HEK293 (cell line): ENCODE results near the gene CIAO2B.
A peak's percentile ranks its signal among the peaks of the same experiment; 100 is the strongest.

Source experiments
- BCL11A ChIP-seq: fragments of 450-650 bp; formaldehyde crosslinking; IDR thresholded peaks from 2 replicates; pipeline ENCODE4 v1.5.1; 2016; ENCODE audit warnings: low read depth, missing biosample characterization, missing genetic modification characterization
- FEZF1 ChIP-seq: fragments of 450-650 bp; formaldehyde crosslinking; IDR thresholded peaks from 2 replicates; pipeline ENCODE4 v1.5.1; 2016; ENCODE audit warnings: missing biosample characterization, missing genetic modification characterization
- GLI4 ChIP-seq: fragments of 450-650 bp; formaldehyde crosslinking; IDR thresholded peaks from 2 replicates; pipeline ENCODE4 v1.5.1; 2016; ENCODE audit warnings: missing biosample characterization, missing genetic modification characterization
- KLF1 ChIP-seq: fragments of 450-650 bp; formaldehyde crosslinking; IDR thresholded peaks from 2 replicates; pipeline ENCODE4 v1.5.1; 2016; ENCODE audit warnings: missing biosample characterization, missing genetic modification characterization
- MEIS1 ChIP-seq: sonication (generic); formaldehyde crosslinking; IDR thresholded peaks from 2 replicates; pipeline ENCODE4 v1.8.1; 2022; ENCODE audit warnings: missing genetic modification reagents, mild to moderate bottlenecking, borderline replicate concordance
- OSR2 ChIP-seq: fragments of 450-650 bp; formaldehyde crosslinking; IDR thresholded peaks from 2 replicates; pipeline ENCODE4 v1.5.1; 2016; ENCODE audit warnings: missing biosample characterization, missing genetic modification characterization
- PRDM1 ChIP-seq: fragments of 450-650 bp; formaldehyde crosslinking; IDR thresholded peaks from 2 replicates; pipeline ENCODE4; 2016; ENCODE audit warnings: missing biosample characterization, missing genetic modification characterization
- ZBTB17 ChIP-seq: fragments of 450-650 bp; formaldehyde crosslinking; IDR thresholded peaks from 2 replicates; pipeline ENCODE4 v1.5.1; 2016; ENCODE audit warnings: missing biosample characterization, missing genetic modification characterization
- ZNF292 ChIP-seq: fragments of 450-650 bp; formaldehyde crosslinking; IDR thresholded peaks from 2 replicates; pipeline ENCODE4 v1.5.1; 2016; ENCODE audit warnings: low read depth, missing biosample characterization, missing genetic modification characterization, borderline replicate concordance
- ZNF311 ChIP-seq: fragments of 450-650 bp; formaldehyde crosslinking; IDR thresholded peaks from 2 replicates; pipeline ENCODE4 v1.5.1; 2017; ENCODE audit warnings: missing biosample characterization, missing genetic modification characterization, borderline replicate concordance
- ZNF585B ChIP-seq: fragments of 450-650 bp; formaldehyde crosslinking; IDR thresholded peaks from 2 replicates; pipeline ENCODE4 v1.5.1; 2016; ENCODE audit warnings: missing biosample characterization, missing genetic modification characterization
- ZNF629 ChIP-seq: fragments of 450-650 bp; formaldehyde crosslinking; IDR thresholded peaks from 2 replicates; pipeline ENCODE4 v1.5.1; 2017; ENCODE audit warnings: missing biosample characterization, missing genetic modification characterization
- ZNF792 ChIP-seq: fragments of 450-650 bp; formaldehyde crosslinking; IDR thresholded peaks from 2 replicates; pipeline ENCODE4 v1.5.1; 2016; ENCODE audit warnings: missing biosample characterization, missing genetic modification characterization
- TF ChIP-seq, protein P1 (sequence below): fragments of 450-650 bp; formaldehyde crosslinking; IDR thresholded peaks from 2 replicates; pipeline ENCODE4 v1.5.1; 2016; ENCODE audit warnings: missing biosample characterization, missing genetic modification characterization, borderline replicate concordance
- TF ChIP-seq, protein P2 (sequence below): fragments of 450-650 bp; formaldehyde crosslinking; IDR thresholded peaks from 2 replicates; pipeline ENCODE4 v1.5.1; 2017; ENCODE audit warnings: missing biosample characterization, missing genetic modification characterization
- TF ChIP-seq, protein P3 (sequence below): fragments of 450-650 bp; formaldehyde crosslinking; IDR thresholded peaks from 2 replicates; pipeline ENCODE4 v1.5.1; 2016; ENCODE audit warnings: missing biosample characterization, missing genetic modification characterization
- TF ChIP-seq, protein P4 (sequence below): fragments of 450-650 bp; formaldehyde crosslinking; IDR thresholded peaks from 2 replicates; pipeline ENCODE4 v1.5.1; 2016; ENCODE audit warnings: missing biosample characterization, missing genetic modification characterization
- TF ChIP-seq, protein P5 (sequence below): fragments of 450-650 bp; formaldehyde crosslinking; IDR thresholded peaks from 2 replicates; pipeline ENCODE4; 2016; ENCODE audit warnings: missing biosample characterization, missing genetic modification characterization
- TF ChIP-seq, protein P6 (sequence below): fragments of 450-650 bp; formaldehyde crosslinking; IDR thresholded peaks from 2 replicates; pipeline ENCODE4 v1.5.1; 2016; ENCODE audit warnings: missing biosample characterization, missing genetic modification characterization

CIAO2B gene

DNA sequence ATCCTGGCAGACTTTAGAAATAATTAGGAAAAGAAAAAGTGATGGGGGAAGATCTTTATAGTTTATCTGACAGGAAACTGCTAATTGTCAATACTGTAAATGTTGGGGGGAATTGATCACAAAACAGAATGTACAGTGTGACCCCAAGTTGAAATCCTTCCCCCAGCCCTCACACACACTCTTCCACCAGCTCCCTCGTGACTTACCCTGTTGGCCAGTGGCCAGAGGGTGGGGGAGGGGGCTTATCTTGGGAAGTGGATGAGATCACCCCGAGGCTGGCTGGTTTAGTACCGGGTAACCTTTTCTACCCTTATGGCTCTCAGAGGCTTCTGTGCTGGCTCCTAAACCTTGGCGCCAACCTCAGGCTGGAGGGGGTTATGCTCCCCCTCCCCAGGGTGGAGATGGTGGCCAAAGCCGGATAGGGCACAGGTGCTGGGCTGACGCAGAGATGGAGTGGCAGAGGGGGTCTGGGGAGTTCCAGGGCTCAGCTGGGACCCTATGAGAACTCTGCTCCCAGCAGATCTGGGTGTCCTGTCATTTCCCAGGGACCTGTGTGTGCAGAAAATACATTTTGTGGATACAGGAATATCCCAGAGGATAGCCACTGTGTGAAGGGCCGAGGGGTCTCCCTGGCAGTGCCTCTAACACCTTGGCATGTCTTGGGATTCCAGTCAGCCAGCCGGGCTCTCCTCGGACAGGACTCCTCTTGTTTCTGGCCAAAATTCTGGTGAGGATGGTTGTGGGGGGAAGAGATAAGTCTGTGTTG, 34.1 kb downstream of the CIAO2B start (continued):
- TF ChIP-seq, protein P1, sequence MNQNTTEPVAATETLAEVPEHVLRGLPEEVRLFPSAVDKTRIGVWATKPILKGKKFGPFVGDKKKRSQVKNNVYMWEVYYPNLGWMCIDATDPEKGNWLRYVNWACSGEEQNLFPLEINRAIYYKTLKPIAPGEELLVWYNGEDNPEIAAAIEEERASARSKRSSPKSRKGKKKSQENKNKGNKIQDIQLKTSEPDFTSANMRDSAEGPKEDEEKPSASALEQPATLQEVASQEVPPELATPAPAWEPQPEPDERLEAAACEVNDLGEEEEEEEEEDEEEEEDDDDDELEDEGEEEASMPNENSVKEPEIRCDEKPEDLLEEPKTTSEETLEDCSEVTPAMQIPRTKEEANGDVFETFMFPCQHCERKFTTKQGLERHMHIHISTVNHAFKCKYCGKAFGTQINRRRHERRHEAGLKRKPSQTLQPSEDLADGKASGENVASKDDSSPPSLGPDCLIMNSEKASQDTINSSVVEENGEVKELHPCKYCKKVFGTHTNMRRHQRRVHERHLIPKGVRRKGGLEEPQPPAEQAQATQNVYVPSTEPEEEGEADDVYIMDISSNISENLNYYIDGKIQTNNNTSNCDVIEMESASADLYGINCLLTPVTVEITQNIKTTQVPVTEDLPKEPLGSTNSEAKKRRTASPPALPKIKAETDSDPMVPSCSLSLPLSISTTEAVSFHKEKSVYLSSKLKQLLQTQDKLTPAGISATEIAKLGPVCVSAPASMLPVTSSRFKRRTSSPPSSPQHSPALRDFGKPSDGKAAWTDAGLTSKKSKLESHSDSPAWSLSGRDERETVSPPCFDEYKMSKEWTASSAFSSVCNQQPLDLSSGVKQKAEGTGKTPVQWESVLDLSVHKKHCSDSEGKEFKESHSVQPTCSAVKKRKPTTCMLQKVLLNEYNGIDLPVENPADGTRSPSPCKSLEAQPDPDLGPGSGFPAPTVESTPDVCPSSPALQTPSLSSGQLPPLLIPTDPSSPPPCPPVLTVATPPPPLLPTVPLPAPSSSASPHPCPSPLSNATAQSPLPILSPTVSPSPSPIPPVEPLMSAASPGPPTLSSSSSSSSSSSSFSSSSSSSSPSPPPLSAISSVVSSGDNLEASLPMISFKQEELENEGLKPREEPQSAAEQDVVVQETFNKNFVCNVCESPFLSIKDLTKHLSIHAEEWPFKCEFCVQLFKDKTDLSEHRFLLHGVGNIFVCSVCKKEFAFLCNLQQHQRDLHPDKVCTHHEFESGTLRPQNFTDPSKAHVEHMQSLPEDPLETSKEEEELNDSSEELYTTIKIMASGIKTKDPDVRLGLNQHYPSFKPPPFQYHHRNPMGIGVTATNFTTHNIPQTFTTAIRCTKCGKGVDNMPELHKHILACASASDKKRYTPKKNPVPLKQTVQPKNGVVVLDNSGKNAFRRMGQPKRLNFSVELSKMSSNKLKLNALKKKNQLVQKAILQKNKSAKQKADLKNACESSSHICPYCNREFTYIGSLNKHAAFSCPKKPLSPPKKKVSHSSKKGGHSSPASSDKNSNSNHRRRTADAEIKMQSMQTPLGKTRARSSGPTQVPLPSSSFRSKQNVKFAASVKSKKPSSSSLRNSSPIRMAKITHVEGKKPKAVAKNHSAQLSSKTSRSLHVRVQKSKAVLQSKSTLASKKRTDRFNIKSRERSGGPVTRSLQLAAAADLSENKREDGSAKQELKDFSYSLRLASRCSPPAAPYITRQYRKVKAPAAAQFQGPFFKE (tag by site-specific recombination), result no peak
- TF ChIP-seq ZNF292 (no peak), BCL11A (peak; percentile 60), GLI4 (tag by site-specific recombination) (no peak), ZNF792 (tag by site-specific recombination) (no peak), PRDM1 (tag by site-specific recombination) (no peak), ZNF585B (tag by site-specific recombination) (no peak), FEZF1 (tag by site-specific recombination) (no peak), KLF1 (tag by site-specific recombination) (no peak), ZBTB17 (tag by site-specific recombination) (peak; percentile 26; the same call in 1 of the 2 replicates), OSR2 (tag by site-specific recombination) (peak; percentile 64), ZNF311 (tag by site-specific recombination) (no peak), ZNF629 (peak; percentile 80), MEIS1 (no peak)
- TF ChIP-seq, protein P2, sequence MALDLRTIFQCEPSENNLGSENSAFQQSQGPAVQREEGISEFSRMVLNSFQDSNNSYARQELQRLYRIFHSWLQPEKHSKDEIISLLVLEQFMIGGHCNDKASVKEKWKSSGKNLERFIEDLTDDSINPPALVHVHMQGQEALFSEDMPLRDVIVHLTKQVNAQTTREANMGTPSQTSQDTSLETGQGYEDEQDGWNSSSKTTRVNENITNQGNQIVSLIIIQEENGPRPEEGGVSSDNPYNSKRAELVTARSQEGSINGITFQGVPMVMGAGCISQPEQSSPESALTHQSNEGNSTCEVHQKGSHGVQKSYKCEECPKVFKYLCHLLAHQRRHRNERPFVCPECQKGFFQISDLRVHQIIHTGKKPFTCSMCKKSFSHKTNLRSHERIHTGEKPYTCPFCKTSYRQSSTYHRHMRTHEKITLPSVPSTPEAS, result 0 out of 2 replicates have a peak, but pooled peaks have one; percentile 20
- TF ChIP-seq, protein P3, sequence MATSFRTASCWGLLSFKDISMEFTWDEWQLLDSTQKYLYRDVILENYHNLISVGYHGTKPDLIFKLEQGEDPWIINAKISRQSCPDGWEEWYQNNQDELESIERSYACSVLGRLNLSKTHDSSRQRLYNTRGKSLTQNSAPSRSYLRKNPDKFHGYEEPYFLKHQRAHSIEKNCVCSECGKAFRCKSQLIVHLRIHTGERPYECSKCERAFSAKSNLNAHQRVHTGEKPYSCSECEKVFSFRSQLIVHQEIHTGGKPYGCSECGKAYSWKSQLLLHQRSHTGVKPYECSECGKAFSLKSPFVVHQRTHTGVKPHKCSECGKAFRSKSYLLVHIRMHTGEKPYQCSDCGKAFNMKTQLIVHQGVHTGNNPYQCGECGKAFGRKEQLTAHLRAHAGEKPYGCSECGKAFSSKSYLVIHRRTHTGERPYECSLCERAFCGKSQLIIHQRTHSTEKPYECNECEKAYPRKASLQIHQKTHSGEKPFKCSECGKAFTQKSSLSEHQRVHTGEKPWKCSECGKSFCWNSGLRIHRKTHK (tag by site-specific recombination), result no peak
- TF ChIP-seq, protein P4, sequence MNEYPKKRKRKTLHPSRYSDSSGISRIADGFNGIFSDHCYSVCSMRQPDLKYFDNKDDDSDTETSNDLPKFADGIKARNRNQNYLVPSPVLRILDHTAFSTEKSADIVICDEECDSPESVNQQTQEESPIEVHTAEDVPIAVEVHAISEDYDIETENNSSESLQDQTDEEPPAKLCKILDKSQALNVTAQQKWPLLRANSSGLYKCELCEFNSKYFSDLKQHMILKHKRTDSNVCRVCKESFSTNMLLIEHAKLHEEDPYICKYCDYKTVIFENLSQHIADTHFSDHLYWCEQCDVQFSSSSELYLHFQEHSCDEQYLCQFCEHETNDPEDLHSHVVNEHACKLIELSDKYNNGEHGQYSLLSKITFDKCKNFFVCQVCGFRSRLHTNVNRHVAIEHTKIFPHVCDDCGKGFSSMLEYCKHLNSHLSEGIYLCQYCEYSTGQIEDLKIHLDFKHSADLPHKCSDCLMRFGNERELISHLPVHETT (tag by site-specific recombination), result peak; percentile 18; the same call in 1 of the 2 replicates
- TF ChIP-seq, protein P5, sequence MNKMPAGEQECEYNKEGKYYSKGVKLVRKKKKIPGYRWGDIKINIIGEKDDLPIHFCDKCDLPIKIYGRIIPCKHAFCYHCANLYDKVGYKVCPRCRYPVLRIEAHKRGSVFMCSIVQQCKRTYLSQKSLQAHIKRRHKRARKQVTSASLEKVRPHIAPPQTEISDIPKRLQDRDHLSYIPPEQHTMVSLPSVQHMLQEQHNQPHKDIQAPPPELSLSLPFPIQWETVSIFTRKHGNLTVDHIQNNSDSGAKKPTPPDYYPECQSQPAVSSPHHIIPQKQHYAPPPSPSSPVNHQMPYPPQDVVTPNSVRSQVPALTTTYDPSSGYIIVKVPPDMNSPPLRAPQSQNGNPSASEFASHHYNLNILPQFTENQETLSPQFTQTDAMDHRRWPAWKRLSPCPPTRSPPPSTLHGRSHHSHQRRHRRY, result no peak
- TF ChIP-seq, protein P6, sequence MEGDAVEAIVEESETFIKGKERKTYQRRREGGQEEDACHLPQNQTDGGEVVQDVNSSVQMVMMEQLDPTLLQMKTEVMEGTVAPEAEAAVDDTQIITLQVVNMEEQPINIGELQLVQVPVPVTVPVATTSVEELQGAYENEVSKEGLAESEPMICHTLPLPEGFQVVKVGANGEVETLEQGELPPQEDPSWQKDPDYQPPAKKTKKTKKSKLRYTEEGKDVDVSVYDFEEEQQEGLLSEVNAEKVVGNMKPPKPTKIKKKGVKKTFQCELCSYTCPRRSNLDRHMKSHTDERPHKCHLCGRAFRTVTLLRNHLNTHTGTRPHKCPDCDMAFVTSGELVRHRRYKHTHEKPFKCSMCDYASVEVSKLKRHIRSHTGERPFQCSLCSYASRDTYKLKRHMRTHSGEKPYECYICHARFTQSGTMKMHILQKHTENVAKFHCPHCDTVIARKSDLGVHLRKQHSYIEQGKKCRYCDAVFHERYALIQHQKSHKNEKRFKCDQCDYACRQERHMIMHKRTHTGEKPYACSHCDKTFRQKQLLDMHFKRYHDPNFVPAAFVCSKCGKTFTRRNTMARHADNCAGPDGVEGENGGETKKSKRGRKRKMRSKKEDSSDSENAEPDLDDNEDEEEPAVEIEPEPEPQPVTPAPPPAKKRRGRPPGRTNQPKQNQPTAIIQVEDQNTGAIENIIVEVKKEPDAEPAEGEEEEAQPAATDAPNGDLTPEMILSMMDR (tag by site-specific recombination), result no peak
